IMR-90 (cell line): ENCODE measurements around the gene TAF11L13. TPM values are rescaled to one million over a fixed set of nuclear protein-coding genes. Genes with fewer than 3 reads are reported as not detected.
"Not testable (repeated sequence)": the region's sequence is repeated elsewhere in the genome, so short reads cannot be mapped to it uniquely, and the experiment has no call there.

ENCODE experiments used
- ATAC-seq: fragments of 200-7000 bp; cut with Tn5 transposase; 2 replicates; pipeline ENCODE4 v1.9.1; 2020; ENCODE audit warnings: low read depth, mild to moderate bottlenecking, moderate library complexity
- BruUV-seq: library from RNA; stranded (reverse); fragments of 400-500 nt; replicated peaks from 2 replicates; lab custom pipeline; 2021; lab: Mats Ljungman, UMichigan
- CTCF ChIA-PET: fragments of 300-600 bp; formaldehyde crosslinking; extraction: SDS; loops from one replicate; lab custom pipeline; 2021; ENCODE audit warnings: antibody characterized with exemption; lab: Yijun Ruan, JAX
- POLR2A ChIA-PET: fragments of 300-600 bp; sonication (Branson Sonifier 250); formaldehyde crosslinking; loops from one replicate; lab custom pipeline; 2022; ENCODE audit warnings: antibody characterized with exemption; ENCODE audit not compliant: unreplicated experiment; lab: Charles Lee
- DNase-seq: peaks from one replicate; pipeline ENCODE4 v3.0.0; 2013
- H2AFZ ChIP-seq: replicated peaks from 2 replicates; pipeline ENCODE3; 2013; ENCODE audit warnings: low read length, mild to moderate bottlenecking; ENCODE audit not compliant: poor library complexity
- H2AK5ac ChIP-seq: 2 replicates; pipeline ENCODE4 v1.6.1; 2013; ENCODE audit warnings: low read depth, low read length, inconsistent platforms
- H2AK9ac ChIP-seq: replicated peaks from 2 replicates; pipeline ENCODE3; 2013; ENCODE audit warnings: mild to moderate bottlenecking, low read depth, low read length, moderate library complexity; ENCODE audit not compliant: poor library complexity
- H2BK120ac ChIP-seq: 2 replicates; pipeline ENCODE4 v1.6.1; 2013; ENCODE audit warnings: low read depth, low read length, inconsistent platforms
- H2BK15ac ChIP-seq: 3 replicates; pipeline ENCODE4 v1.6.1; 2013; ENCODE audit warnings: low read depth, low read length, inconsistent platforms
- H2BK20ac ChIP-seq: 2 replicates; pipeline ENCODE4 v1.6.1; 2013; ENCODE audit warnings: low read depth, mild to moderate bottlenecking, inconsistent platforms, low read length, moderate library complexity
- H2BK5ac ChIP-seq: 2 replicates; pipeline ENCODE4 v1.6.1; 2013; ENCODE audit warnings: mild to moderate bottlenecking, low read depth, low read length, inconsistent platforms; ENCODE audit not compliant: poor library complexity, severe bottlenecking
- H3K14ac ChIP-seq: replicated peaks from 2 replicates; pipeline ENCODE4 v1.6.1; 2013; ENCODE audit warnings: low read depth, low read length, inconsistent platforms
- H3K18ac ChIP-seq: 2 replicates; pipeline ENCODE4 v1.6.1; 2013; ENCODE audit warnings: low read depth, low read length, control low read depth
- H3K23ac ChIP-seq: 2 replicates; pipeline ENCODE4 v1.6.1; 2013; ENCODE audit warnings: low read depth, low read length, inconsistent platforms
- H3K27ac ChIP-seq: 2 replicates; pipeline ENCODE4 v1.5.1; 2013; ENCODE audit warnings: mild to moderate bottlenecking, control low read depth, low read length; ENCODE audit not compliant: insufficient read depth
- H3K27me3 ChIP-seq: 2 replicates; pipeline ENCODE4 v1.6.1; 2013; ENCODE audit warnings: low read length; ENCODE audit not compliant: control insufficient read depth, insufficient read depth
- H3K36me3 ChIP-seq: 2 replicates; pipeline ENCODE4 v1.6.1; 2013; ENCODE audit warnings: low read length, mixed read lengths; ENCODE audit not compliant: control insufficient read depth, insufficient read depth
- H3K4ac ChIP-seq: 2 replicates; pipeline ENCODE4 v1.6.1; 2013; ENCODE audit warnings: low read depth, low read length, inconsistent platforms
- H3K4me1 ChIP-seq: 2 replicates; pipeline ENCODE4 v1.6.1; 2013; ENCODE audit warnings: low read length, mixed read lengths; ENCODE audit not compliant: control insufficient read depth, insufficient read depth
- H3K4me2 ChIP-seq: 2 replicates; pipeline ENCODE4 v1.6.1; 2013; ENCODE audit warnings: low read depth, mild to moderate bottlenecking, control low read depth, low read length, moderate library complexity
- H3K4me3 ChIP-seq: 2 replicates; pipeline ENCODE4 v1.5.1; 2013; ENCODE audit warnings: low read depth, mild to moderate bottlenecking, control low read depth, low read length, moderate library complexity; ENCODE audit not compliant: insufficient read depth
- H3K56ac ChIP-seq: 2 replicates; pipeline ENCODE4 v1.6.1; 2013; ENCODE audit warnings: low read length, inconsistent platforms; ENCODE audit not compliant: insufficient read depth; ENCODE audit errors: extremely low read depth
- H3K79me1 ChIP-seq, 2 experiments: 2 replicates each; pipeline ENCODE4 v1.6.1; 2013; ENCODE audit warnings: low read length in 2 of 2, inconsistent platforms in 1 of 2, low read depth in 1 of 2
- H3K9ac ChIP-seq: 2 replicates; pipeline ENCODE4 v1.6.1; 2013; ENCODE audit warnings: low read depth, low read length, control low read depth
- H3K9me1 ChIP-seq: 2 replicates; pipeline ENCODE4 v1.6.1; 2013; ENCODE audit warnings: low read length, inconsistent platforms; ENCODE audit not compliant: insufficient read depth
- H3K9me3 ChIP-seq: 2 replicates; pipeline ENCODE4 v1.6.1; 2013; ENCODE audit warnings: low read length; ENCODE audit not compliant: control insufficient read depth, insufficient read depth
- H4K20me1 ChIP-seq: 2 replicates; pipeline ENCODE4 v1.6.1; 2013; ENCODE audit warnings: low read length, inconsistent platforms; ENCODE audit not compliant: insufficient read depth
- H4K5ac ChIP-seq: 2 replicates; pipeline ENCODE4 v1.6.1; 2013; ENCODE audit warnings: mild to moderate bottlenecking, low read depth, low read length, control low read depth
- H4K8ac ChIP-seq, 2 experiments: 2 replicates each; pipeline ENCODE4 v1.6.1; 2013; ENCODE audit warnings: low read depth in 2 of 2, low read length in 2 of 2, control low read depth in 1 of 2, inconsistent platforms in 1 of 2
- H4K91ac ChIP-seq: 2 replicates; pipeline ENCODE4 v1.6.1; 2013; ENCODE audit warnings: low read depth, low read length, inconsistent platforms; ENCODE audit not compliant: insufficient read depth
- WGBS, 2 experiments: methylation state at CpG; one replicate each; pipeline versions ENCODE4 v1.1.5 to v1.1.7; 2013; ENCODE audit warnings: missing lambda C conversion rate in 2 of 2; ENCODE audit not compliant: insufficient read length in 1 of 2; ENCODE audit errors: extremely low coverage in 2 of 2; 5-methylcytosine and 5-hydroxymethylcytosine counted together
- dilution Hi-C: fragments of 300-500 bp; cut with HindIII; formaldehyde crosslinking; loops from one replicate; pipeline ENCODE4 v1.14.3; 2018; ENCODE audit warnings: low sequenced_read_pairs; ENCODE audit not compliant: unreplicated experiment
- in situ Hi-C: fragments of 300-500 bp; cut with MboI; formaldehyde crosslinking; loops from 3 replicates; pipeline ENCODE4 v1.14.3; 2019; ENCODE audit warnings: low sequenced_read_pairs, inconsistent platforms, mixed read lengths
- intact Hi-C: fragments of 100-400 bp; cut with micrococcal nuclease; formaldehyde crosslinking; loops from 2 replicates; pipeline ENCODE4 v1.10.0; 2022
- polyA plus RNA-seq, 3 experiments: library from polyadenylated mRNA; depleted of rRNA; stranded (reverse); fragments of >200 nt; gene quantifications; 2 replicates each; pipeline ENCODE4 v1.2.3, GENCODE V29; 2012; ENCODE audit warnings: low replicate concordance in 1 of 3
- total RNA-seq: library from RNA; depleted of rRNA; stranded (reverse); fragments of >200 nt; gene quantifications from 2 replicates; pipeline ENCODE4 v1.2.3, GENCODE V29; 2012

TAF11L13 gene
- total and polyA plus RNA-seq, 2 of the 4 experiments (the other 2 are of a cell fraction): not detected

- H3K4me3 ChIP-seq, ATAC-seq, H3K18ac ChIP-seq, H3K4me1 ChIP-seq, DNase-seq, H3K9ac ChIP-seq, H3K56ac ChIP-seq, H3K4ac ChIP-seq, BruUV-seq, H4K91ac ChIP-seq, H2BK20ac ChIP-seq, in situ Hi-C loops, H2BK5ac ChIP-seq, H3K4me2 ChIP-seq, H2BK120ac ChIP-seq, POLR2A ChIA-PET, H3K36me3 ChIP-seq, H3K23ac ChIP-seq, H4K20me1 ChIP-seq, H2AK5ac ChIP-seq, H2AFZ ChIP-seq, H3K14ac ChIP-seq, H3K27me3 ChIP-seq, H3K79me1 ChIP-seq, H4K8ac ChIP-seq, CTCF ChIA-PET, H3K9me3 ChIP-seq, H4K5ac ChIP-seq, intact Hi-C loops, H3K27ac ChIP-seq, dilution Hi-C loops, H3K9me1 ChIP-seq, H2BK15ac ChIP-seq, H2AK9ac ChIP-seq: not testable (repeated sequence)
- WGBS, 2 experiments: no CpG with 5 or more reads among the region's 16 CpGs
Observed at GRCh38 chr5:17590860-17591259, 41.0 kb upstream of the TAF11L13 start, which contains the start of gene TAF11L8. TSS of gene TAF11L8 (minus strand) at chr5:17590960.

GRCh38 chr5:17594255-17594654 lies 37.6 kb upstream of the TAF11L13 start, which contains the start of gene TAF11L9:
TSS of gene TAF11L9 (minus strand) at chr5:17594394.
- H4K91ac ChIP-seq, intact Hi-C loops, H3K27me3 ChIP-seq, in situ Hi-C loops, H3K14ac ChIP-seq, H3K27ac ChIP-seq, H4K5ac ChIP-seq, H3K79me1 ChIP-seq, H3K4me2 ChIP-seq, H3K23ac ChIP-seq, H2BK120ac ChIP-seq, H3K4me3 ChIP-seq, H3K9me1 ChIP-seq, H2BK15ac ChIP-seq, H3K56ac ChIP-seq, H2BK5ac ChIP-seq, POLR2A ChIA-PET, H4K20me1 ChIP-seq, H3K4ac ChIP-seq, CTCF ChIA-PET, ATAC-seq, H3K4me1 ChIP-seq, H4K8ac ChIP-seq, H2AK9ac ChIP-seq, H2AK5ac ChIP-seq, H3K9ac ChIP-seq, BruUV-seq, H2AFZ ChIP-seq, DNase-seq, H2BK20ac ChIP-seq, H3K9me3 ChIP-seq, dilution Hi-C loops, H3K18ac ChIP-seq, H3K36me3 ChIP-seq: not testable (repeated sequence)
- no CpG with 5 or more reads among the region's 15 CpGs for WGBS, 2 experiments
